ENCODE results near the gene SLC38A11.
A peak's percentile ranks its signal among the peaks of the same experiment; 100 is the strongest.

The SLC38A11 gene

DNA sequence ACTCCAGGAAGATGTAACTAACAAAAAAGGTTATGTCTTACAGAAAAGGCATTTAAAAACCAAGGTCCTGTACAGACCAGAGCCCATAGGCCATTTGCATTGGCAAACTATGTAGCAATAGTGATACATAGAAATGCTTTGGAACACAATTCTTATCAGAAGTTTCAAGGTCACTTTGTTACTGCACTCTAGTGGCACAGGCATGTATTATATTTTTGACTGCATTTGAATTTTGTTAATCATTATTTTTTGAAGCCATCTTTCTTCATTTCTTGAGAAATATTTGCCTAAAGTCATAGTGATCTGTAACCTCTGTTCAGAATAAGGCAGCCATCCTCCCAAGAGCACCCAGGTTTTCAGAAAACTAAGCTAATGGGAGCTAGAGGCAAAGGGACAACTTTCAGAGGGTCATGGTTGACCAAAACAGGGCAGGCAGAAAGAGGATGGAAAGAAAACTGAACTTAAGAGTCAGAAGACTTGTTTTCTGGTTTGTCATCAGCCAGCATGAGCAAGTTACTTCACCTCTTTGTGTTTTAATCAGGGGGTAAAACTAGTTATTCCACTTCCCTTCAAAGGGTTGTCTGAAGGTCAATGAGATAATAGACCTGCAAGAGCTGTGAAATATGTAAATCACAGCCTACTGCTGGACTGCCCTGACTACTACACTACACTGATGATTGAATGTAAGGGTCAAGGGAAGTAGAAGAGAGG is 41.5 kb downstream of the SLC38A11 start:
- peak; percentile 32 for DNase-seq (ENCODE audit: low read depth)

DNA sequence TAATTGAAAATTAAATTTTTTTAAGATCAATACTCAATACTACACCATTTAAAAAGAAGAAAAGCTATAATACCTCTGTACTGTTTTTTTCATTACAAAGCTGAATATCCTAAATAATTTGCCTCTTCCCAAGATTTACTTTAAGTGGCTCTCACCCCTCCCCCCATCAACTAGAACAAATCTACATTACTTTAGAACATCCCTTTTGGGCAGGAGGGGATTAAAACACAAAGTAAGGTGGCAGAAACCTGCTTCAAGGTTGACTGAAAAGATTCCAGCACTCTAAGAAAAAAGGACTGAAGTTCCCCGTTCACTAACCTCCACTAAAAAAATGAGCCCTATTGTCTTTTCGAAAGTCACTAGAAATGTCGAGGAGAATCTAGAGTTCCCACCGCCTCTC is 42.3 kb downstream of the SLC38A11 start:
- no peak for DNase-seq (ENCODE audit: low read depth)

DNA sequence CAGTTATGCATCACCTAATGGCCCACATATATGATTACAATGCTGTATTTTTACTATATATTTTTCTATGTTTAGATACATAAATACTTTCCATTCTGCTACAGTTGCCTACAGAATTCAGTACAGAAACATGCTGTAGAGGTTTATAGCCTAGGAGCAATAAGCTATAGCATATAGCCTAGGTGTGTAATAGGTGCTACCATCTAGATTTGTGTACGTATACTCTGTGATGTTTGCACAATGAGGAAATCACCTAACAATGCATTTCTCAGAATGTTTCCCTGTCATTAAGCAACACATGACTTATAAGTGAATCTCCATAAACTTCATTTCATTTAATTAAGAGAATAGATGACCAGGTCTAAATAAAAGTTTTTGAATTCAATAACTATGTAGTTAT is 43.5 kb downstream of the SLC38A11 start:
- no peak for DNase-seq (ENCODE audit: low read depth)

DNA sequence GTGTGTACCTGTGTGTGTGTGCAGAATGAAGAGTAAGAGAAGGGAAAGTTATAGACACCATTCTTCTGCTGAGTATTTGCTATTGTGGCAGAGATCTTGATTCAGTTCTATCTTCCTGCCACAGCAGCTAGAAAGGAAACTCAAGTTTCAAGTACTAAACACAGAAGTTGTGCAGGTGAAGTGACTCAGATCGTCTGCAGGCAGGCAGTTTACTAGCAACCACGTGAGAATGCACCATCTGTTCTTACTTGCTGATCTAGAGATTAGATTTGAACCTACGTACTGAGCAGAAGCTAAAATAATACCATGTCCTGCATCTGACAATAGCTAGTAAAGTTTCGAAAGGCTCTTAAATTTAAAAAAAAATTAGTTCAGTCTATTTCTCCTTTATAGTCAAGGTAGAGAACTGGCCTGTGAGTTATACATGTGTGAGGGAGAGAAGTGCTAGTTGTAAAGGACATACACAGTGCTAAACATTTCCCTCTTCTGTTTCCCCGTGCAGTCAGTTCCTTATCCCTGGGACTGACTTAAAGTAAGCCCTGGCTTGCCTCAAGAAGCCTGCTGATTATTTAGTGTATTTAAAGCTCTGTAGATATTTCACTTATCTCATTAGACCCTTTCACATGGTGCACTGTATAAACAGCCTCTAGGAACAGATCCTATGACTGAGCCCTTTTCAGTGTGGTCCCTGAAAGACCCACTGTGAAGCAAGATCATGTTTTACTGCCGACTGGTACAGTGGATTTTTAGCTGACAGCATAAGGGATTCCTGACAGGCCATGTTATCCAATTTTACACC is 45.0 kb downstream of the SLC38A11 start:
- no peak for DNase-seq (ENCODE audit: low read depth)

DNA sequence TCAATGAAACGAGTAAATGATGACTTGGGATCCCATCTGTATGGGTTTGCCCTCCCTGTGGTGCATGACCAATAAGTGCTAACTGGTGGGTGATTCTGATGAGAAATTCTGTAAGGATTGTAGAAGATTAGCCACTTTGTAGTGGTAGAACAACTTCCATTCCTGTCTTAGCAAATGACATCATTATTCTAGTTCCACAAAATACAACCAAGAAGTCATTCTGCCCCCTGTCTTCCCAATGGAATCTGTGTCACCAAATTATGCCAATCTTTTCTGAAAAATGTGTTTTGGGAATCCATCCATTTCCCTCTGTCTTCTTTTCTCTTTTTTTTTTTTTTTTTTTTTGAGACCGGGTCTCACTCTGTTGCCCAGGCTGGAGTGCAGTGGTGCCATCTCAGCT is 48.4 kb downstream of the SLC38A11 start:
- DNase-seq (ENCODE audit: low read depth) = no peak

DNA sequence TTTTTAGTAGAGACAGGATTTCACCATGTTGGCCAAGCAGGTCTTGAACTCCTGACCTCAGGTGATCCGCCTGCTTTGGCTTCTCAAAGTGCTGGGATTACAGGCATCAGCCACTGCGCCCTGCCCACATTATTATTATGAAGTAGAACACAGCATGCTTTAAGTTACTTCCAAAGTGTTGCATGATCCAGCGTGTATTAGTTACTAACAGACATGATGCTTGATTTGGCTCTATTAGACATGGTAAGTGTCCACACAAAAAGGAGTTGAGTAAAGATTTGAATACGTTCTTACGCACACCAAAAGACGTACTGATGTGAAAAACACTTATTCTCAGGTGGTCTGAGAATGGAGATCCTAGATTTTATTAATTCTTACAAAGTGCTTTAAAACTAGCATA is 50.0 kb downstream of the SLC38A11 start:
- DNase-seq (ENCODE audit: low read depth) = no peak

DNA sequence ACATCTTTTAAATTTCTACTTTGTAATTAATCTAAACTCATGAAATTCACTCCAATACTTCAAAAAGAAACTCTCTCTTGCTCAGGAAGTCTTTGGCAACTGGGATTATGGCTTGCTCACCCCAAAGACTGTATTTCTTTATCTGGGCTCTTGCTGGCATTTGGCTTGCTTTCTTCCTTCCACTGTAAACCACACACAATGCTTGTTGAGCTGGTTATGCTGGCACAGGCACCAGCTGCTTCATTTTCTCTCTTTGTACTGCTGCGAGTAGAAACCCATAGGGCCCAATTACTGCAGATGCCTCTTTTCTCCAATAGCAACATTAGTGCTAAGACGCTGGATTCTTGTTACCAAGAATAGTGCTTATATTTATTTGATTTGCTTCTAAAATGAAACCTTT is 51.4 kb downstream of the SLC38A11 start:
- peak; percentile 16 for DNase-seq (ENCODE audit: low read depth)

DNA sequence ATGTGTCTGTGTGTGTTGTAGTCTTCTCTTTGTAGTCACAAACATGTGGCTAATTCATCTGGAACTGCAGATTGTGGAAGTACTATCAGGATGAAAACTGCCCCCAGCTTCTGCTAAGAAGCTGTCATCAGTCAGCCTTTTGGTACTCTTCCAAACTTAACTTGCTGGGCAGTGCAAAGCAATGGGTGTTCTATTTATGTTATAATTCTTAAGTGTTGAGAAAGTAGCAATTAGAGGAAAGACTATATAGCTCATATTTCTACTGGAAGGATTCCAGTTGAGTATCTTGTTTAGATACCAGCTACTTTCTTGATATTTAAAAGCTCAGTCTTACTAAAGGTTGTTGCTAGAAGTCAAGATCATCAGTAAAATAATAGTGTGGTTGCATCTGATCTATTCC is 52.1 kb downstream of the SLC38A11 start:
- peak; percentile 81 for DNase-seq (ENCODE audit: low read depth)

DNA sequence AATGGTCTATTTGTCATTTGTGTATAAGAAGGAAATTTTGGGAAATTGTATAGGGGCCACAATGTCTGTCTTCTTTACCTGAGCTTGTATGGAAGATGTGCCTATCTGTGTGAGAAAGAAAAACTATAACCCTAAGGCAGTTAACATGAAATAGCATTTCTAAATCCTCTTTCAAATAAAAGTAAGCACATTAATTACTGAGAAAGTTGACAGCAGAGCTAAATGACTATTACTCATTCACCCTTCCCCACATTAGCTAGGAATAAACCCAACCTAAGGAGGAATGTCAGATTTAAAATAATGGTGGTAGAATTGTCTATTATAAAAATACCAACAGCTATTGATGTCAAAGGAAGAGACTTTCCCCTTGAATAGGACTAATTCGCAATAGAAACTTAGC is 56.2 kb downstream of the SLC38A11 start:
- DNase-seq (ENCODE audit: low read depth) = no peak

DNA sequence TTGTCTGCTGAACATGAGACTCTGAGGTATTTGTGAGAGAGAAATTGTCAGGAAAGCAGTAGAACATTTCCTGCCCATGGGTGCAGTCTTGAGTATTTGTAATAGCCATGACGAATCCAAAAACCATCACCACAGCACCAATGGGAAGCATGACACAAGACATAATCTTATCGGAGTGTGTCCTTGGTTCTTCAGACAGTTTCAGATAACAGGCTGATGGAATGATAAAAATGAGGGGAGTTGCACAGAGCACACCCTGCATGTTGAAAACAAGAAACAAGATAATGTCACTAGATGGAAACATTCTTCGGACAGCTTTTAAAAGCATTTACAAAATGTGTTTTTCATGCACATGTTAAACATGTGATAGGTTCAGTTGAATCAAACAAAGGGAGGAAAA is 56.9 kb downstream of the SLC38A11 start:
- peak; percentile 45 for DNase-seq (ENCODE audit: low read depth)

DNA sequence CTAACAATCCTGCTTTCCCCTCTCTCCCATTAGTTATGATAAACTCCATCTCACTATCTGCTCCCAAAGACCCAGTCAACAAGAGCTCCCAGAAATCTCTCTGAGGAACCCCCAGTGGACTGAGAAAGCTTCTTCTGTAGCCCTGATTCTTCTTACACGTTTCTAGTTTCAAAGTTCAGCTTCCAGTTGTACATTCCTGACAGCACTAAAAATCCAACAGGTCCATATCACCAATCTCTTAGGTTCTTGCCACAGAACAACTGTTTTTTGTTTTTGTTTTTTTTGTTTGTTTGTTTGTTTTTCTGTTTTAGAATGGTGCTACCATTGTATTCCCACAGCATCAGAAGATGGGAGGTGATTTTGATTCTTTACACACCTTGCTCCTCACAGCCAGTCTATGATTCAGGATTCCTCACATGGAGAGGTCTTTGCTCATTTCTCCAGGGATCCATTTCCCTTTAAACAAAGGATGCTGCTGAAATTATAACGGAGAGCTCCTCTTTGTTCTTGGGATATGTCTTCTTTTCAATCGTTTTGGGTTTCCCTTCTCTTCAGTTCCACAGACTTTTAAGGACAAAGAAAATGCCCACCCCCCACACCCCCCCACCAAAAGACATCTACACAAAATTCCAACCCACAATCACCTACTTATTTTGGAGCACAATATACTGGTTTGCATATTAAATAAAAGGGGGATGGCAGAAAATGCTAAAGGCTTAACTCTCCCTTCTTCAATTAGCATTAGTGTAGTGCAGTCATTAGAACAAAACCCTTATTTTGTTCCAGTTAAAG is 57.7 kb downstream of the SLC38A11 start:
- DNase-seq (ENCODE audit: low read depth) = no peak

DNA sequence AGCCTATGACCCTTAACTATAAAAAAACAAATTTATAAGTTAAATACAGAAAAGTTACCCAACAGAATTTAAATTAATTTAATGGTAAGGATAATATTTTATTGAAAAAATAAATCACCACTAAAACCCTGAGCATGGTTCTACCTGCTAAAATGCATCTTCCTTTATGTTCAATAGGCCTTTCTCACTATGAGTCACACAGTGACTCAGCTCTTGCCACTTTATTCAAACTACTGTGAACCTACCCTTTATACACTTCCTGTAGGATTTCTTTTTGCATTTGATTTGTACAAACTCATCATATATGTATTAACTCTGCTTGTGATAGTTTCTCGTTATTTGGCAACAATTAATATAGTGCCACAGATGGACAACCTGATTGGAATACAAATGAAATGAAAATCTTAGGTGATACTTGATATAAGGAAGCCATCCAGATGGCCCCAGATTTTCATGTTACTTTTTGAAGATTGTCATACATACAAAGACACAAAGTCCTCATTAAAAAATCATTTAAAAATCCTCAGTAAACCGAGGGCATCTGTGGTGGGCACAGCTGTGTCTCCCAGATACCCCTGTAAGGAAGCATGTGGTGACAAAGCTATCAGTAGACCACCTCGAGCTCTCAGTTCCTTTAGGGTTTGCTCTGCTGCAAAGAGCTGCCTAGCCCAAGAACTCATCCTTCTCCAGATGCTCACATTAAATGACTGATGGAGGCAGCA is 58.5 kb downstream of the SLC38A11 start:
- no peak for DNase-seq (ENCODE audit: low read depth)

DNA sequence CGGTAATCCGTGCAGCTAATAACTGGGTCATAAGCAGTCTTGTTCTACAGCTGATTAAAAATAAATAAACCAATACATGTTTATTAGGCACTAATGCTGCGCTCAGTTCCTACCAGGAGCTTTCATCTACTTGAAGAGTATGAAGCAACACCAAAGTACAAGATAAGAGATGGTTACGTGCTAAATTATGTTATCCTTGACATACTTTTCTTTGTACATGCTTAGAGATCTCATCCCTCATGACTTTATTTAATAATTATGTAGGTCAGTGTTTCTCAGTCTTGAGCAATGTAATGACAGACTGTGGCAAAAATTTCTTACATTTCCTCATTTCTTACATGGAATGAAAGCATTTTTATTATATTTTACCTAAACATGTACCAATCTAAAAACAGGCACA is 59.1 kb downstream of the SLC38A11 start:
- peak; percentile 30 for DNase-seq (ENCODE audit: low read depth)

DNA sequence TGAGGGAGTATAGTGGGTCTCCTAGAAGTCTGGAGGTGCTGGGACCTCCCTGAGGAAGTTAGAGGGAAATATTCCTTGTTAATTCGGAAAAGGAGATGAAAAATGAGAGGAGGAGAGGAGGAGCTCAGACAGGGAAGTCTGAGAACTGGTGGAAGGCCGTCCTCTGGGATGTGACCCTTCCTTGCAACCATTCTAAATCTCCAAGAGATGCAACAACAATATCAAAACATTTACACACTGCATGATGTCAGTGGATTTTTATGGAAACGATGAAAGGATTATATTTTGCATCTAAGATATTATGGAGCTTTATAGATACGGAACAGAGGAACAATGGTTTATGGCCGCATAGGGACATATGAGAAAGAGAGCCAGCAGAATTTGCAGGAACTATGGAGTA is 63.9 kb downstream of the SLC38A11 start:
- no peak for DNase-seq (ENCODE audit: low read depth)

DNA sequence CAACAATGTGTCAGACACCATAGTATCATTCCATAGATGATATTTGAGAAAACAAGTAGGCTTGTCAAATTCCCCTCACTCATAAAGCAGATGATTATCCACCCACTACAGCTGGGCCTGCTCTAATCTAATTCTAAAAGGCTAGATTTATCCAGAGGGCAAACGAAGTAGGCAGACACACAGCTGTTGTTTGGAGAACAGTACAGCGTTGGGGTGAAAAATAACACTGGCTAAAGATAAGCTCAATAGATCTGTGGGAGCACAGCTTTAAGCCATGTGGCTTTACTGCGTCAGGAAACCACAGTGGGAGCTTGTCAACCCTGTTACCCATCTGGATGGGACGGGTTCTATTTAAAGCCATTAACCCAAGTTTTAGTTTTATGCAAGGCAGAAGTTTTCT is 64.8 kb downstream of the SLC38A11 start:
- DNase-seq (ENCODE audit: low read depth) = no peak

DNA sequence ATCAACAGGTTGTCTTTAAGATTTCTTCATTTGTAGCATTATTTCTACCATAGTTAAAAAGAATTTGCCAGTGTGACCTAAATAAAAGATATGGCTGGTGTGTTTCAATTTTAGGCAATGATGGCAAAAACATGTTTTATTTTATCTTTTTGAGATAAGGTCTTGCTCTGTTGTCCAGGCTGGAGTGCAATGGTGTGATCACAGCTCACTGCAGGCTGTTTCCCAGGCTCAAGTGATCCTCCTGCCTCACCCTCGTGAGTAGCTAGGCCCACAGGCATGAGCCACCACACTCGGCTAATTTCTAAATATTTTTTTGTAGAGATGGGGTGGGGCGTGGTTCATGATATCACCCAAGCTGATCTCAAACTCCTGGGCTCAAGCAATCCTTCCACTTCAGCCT is 66.7 kb downstream of the SLC38A11 start:
- no peak for DNase-seq (ENCODE audit: low read depth)

DNA sequence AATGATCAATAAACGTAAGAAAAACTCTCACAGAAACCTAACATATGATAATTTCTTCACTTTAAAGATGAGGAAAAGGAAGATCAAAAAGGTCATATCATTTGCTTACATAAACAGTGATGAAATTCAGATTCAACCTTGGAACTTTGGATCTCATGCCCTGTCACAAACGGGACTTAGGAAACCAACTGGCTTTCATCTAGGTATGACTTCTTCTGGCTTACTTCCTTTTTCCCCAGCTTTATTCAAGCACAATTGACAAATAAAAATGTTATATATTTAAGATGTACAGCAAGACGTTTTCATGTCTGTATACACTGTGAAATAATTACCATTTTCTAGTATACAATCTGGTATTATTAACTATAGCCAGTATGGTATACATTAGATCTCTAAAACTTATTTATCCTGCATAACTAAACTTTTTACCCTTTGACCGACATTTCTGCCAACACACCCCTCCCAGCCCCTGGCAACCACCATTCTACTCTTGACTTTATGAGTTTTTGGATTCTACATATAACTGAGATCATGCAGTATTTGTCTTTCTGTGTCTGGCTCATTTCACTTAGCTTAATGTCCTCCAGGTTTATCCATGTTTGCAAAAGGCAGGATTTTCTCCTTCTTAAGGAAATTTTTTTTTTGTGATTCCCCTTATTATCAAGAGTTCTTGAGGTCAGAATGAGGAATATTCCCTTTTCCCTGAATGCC is 67.7 kb downstream of the SLC38A11 start:
- no peak for DNase-seq (ENCODE audit: low read depth)

DNA sequence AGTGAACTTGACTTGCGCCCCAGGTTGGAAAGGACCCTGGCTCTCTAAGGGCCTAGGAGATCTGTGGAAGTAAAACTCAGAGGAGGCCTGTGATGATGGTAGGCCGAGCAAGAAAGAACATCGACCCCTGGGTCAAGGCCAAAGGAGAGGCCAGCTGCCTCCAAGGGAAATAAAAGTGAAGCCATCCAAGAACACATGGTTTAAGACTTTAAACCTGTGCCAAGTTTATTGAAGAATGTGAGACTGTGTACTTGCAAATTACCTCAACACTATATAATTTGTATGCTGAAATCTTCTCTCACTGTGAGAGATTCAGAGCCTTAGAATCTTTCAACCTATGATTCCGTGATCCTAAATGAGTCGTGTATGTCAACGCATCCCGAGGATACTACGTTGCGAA is 73.0 kb downstream of the SLC38A11 start:
- DNase-seq (ENCODE audit: low read depth) = no peak

DNA sequence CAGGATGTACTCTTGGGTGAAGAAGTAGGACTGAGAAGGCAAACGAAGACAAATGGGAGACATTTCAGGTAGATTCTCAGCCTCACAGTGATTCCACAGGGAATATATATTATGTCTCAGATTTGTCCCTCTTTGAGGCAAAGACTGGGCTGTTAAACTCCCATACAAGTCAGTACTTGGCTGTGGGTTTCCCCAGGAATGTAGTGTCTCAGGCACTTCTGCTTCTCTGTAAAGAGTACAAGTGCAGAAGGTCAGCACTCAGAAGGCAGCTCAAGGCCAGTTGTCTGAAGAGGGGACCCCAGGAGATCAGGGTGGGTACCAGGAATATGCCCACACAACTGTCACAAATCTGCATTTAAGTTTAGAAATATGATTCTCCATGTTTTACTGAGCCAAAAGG is 73.8 kb downstream of the SLC38A11 start:
- no peak for DNase-seq (ENCODE audit: low read depth)

DNA sequence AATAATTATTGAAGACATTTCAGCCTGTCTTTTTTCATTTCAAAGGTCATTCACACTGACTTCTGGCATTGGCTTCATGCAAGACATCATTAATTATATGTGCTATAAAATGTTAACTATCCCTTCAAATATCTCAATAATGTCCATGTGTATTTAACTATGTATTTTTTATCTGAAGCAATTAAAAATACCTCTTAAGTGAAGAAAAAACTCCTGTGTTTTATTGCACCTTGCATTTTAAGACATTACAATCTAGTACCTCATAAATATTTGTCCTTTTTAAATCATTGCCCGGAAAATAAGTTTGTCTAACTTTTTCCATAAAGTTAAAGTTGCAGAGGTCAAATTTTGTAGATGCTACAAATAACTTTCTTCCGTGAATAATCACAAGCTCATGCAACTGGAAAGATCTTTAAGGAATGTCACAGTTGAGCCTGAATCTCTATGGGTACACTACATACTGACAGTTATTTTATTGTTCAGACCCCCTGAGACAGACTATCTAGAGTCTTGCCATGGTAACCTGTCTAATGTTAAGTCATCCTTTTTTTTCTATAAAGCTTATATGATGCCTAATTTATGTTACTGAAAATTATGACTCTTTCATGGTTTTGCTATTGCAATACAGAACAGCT is 75.3 kb downstream of the SLC38A11 start:
- no peak for DNase-seq (ENCODE audit: low read depth)

DNA sequence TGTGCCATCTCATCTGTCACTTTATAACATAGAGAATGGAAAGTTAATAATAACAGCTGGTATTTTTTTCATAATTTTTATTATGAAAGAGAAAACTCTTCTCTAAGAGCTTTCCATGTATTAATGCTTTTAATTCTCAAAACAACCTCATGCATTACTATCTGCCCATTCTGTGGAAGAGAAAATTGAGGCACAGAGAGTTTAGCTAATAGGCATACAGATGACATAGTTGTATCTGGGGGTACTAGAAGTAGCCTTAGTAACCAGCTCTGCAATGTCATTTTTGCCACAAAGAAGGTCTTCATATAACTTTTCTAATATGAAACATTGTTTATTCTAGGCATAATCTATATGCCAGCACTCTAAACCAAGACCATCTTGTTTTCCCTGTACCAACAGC is 77.4 kb downstream of the SLC38A11 start:
- DNase-seq (ENCODE audit: low read depth) = no peak

Data from fibroblast of gingiva (primary cell).